ENCODE results near the gene DRP2.
"Not testable (repeated sequence)": the region's sequence is repeated elsewhere in the genome, so short reads cannot be mapped to it uniquely, and the experiment has no call there.

DRP2 gene

GRCh38 chrX:101237041-101237440 is 17.5 kb downstream of the DRP2 start:
- in situ Hi-C loops (cut with MboI; ENCODE audit: low sequenced_read_pairs), result no loop called here

DNA sequence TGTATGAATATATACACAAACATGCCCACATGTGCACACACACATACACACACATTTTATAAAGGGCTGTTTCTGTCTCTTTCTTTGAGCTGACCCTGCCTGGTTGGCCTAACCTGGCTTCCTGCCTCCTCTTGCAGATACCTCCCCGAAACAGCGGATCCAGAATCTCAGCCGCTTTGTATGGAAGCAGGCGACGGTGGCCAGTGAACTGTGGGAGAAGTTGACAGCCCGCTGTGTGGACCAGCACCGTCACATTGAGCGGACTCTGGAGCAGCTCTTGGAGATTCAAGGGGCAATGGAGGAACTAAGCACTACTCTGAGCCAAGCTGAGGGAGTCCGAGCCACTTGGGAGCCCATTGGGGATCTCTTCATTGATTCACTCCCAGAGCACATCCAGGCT is 21.9 kb downstream of the DRP2 start:
- in situ Hi-C loops (cut with MboI; ENCODE audit: low sequenced_read_pairs), result no loop called here

GRCh38 chrX:101252634-101253033 is 33.0 kb downstream of the DRP2 start:
- in situ Hi-C loops (cut with MboI; ENCODE audit: low sequenced_read_pairs), result no loop called here

GRCh38 chrX:101257448-101258258 is 38.1 kb downstream of the DRP2 start:
- in situ Hi-C loops (cut with MboI; ENCODE audit: low sequenced_read_pairs), result no loop called here

DNA sequence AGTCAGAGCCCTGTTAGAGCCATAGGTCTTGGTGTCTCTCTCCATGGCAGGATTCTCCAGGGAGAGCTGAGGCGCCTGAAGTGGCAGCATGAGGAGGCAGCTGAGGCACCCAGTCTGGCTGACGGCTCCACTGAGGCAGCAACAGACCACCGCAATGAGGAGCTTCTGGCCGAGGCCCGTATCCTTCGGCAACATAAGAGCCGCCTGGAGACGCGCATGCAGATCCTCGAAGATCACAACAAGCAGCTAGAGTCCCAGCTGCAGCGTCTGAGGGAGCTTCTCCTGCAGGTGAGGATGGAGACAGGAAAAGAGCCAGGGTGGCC is 38.6 kb downstream of the DRP2 start:
- in situ Hi-C loops (cut with MboI; ENCODE audit: low sequenced_read_pairs), result no loop called here

- in situ Hi-C loops (cut with MboI; ENCODE audit: low sequenced_read_pairs), result no loop called here
Observed at GRCh38 chrX:101260435-101260834, 40.8 kb downstream of the DRP2 start.

GRCh38 chrX:101262590-101262989 is 43.0 kb downstream of the DRP2 start:
- in situ Hi-C loops (cut with MboI; ENCODE audit: low sequenced_read_pairs), result no loop called here

GRCh38 chrX:101263766-101264165 is 44.2 kb downstream of the DRP2 start:
- in situ Hi-C loops (cut with MboI; ENCODE audit: low sequenced_read_pairs), result no loop called here

- in situ Hi-C loops (cut with MboI; ENCODE audit: low sequenced_read_pairs), result no loop called here
Observed at GRCh38 chrX:101265869-101266428, 46.4 kb downstream of the DRP2 start.

- in situ Hi-C loops (cut with MboI; ENCODE audit: low sequenced_read_pairs), result no loop called here
Observed at GRCh38 chrX:101274198-101274597, 54.6 kb downstream of the DRP2 start.

- in situ Hi-C loops (cut with MboI; ENCODE audit: low sequenced_read_pairs), result no loop called here
Observed at GRCh38 chrX:101276238-101276637, 56.7 kb downstream of the DRP2 start.

DNA sequence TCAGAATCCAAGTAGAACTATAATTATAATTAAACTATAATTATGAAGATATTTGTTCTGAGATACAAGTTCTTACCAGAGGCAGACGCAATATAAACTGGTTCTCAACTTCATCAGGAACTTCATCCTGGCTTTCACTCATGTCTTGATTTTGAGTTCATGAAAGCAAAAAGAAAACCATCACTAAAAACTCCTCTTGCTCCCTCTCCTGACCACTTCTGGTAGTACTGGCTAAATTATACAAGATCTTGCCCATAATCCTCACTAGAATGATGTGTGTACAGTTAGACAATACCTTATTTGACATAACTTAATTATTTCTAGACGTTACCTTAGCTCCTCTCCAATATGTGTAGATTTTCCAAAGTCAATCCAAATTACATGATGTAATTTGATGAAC is 67.8 kb downstream of the DRP2 start:
- in situ Hi-C loops (cut with MboI; ENCODE audit: low sequenced_read_pairs), result no loop called here

- in situ Hi-C loops (cut with MboI; ENCODE audit: low sequenced_read_pairs), result no loop called here
Observed at GRCh38 chrX:101290957-101291603, 71.5 kb downstream of the DRP2 start, which contains the start of gene TAF7L. Gene TAF7L (minus strand): TSS chrX:101291334. CDS start chrX:101287543, 3,791 bp downstream.

DNA sequence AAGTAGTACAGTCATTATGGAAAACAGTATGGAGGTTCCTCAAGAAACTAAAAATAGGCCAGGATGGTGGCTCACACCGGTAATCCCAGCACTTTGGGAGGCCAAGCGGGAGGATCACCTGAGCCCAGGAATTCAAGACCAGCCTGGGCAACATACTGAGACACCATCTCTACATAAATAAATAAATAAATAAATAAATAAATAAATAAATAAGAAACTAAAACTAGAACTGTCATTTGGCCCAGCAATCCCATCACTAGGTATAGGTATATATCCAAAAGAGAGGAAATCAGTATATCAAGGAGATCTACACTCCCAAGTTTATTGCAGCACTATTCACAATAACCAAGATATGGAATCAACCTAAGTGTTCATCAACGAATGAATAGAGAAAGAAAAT is 76.0 kb downstream of the DRP2 start:
- in situ Hi-C loops (cut with MboI; ENCODE audit: low sequenced_read_pairs), result not testable (repeated sequence)

DNA sequence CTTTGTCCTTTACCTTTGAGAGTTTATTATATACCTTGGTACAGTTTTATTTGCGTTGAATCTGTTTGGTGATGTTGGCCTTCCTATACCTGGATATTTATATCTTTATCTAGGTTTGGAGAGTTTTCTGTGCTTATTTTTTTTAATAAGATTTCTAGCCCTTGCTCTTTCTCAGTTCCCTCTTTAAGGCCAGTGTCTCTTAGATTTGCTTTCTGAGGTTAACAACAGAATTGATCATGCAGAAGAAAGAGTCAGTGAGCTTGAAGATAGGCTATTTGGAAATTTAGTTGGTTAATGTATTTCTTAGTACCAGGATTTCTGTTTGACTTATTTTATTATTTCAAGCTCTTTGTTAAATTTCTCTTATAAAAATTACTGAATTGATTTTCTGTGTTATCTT is 84.2 kb downstream of the DRP2 start:
- in situ Hi-C loops (cut with MboI; ENCODE audit: low sequenced_read_pairs), result no loop called here

Measured in HL-60/S4 treated with phorbol 12-myristate 13-acetate at 8.2 ng/mL for 4 days and 3 days (cell line).